ENCODE data around the gene SAFB2. TPM values are rescaled to one million over a fixed set of nuclear protein-coding genes. Genes with fewer than 3 reads are reported as not detected.

The SAFB2 gene
- total and polyA plus RNA-seq, 2 of the 13 experiments (the other 11 are each of a cell fraction or from before 2014, with no cell fraction given) = 11.2 to 31.5 TPM

DNA sequence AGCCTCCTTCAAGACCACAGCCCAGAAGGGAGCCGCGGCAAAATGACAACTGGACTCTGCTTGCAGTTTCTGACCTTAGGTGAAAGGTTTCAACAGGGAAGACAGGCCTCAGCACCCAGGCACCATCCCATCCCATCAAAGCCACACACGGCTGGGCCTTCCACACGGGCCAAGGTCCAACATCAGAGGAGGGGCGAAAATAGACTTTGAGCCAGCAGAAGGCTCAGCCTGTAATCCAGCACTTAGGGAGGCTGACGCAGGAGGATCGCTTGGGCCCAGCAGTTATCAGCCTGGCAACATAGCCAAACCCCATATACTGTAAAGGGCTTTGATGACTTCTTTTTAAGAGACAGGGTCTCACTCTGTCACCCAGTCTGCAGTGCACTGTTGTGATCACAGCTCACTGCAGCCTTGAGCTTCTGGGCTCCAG lies 28.0 kb downstream of the SAFB2 start (continued):
- TF ChIP-seq, protein P1, sequence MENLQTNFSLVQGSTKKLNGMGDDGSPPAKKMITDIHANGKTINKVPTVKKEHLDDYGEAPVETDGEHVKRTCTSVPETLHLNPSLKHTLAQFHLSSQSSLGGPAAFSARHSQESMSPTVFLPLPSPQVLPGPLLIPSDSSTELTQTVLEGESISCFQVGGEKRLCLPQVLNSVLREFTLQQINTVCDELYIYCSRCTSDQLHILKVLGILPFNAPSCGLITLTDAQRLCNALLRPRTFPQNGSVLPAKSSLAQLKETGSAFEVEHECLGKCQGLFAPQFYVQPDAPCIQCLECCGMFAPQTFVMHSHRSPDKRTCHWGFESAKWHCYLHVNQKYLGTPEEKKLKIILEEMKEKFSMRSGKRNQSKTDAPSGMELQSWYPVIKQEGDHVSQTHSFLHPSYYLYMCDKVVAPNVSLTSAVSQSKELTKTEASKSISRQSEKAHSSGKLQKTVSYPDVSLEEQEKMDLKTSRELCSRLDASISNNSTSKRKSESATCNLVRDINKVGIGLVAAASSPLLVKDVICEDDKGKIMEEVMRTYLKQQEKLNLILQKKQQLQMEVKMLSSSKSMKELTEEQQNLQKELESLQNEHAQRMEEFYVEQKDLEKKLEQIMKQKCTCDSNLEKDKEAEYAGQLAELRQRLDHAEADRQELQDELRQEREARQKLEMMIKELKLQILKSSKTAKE (CRISPR knock-in tag; IDR thresholded peaks at IDR 0.05; ENCODE audit: borderline replicate concordance) = no peak
- TF ChIP-seq PLRG1 (conservative IDR thresholded peaks at IDR 0.05) (no peak), ZNF775 (CRISPR knock-in tag; IDR thresholded peaks at IDR 0.05; ENCODE audit: borderline replicate concordance) (no peak), HMG20A (CRISPR knock-in tag; IDR thresholded peaks at IDR 0.05; ENCODE audit: borderline replicate concordance) (peak; percentile 49; the same call in 1 of the 2 replicates), ZSCAN21 (CRISPR knock-in tag; IDR thresholded peaks at IDR 0.05; ENCODE audit: borderline replicate concordance) (0 out of 2 replicates have a peak, but pooled peaks have one; percentile 45), HIVEP1 (CRISPR knock-in tag; IDR thresholded peaks at IDR 0.05) (0 out of 2 replicates have a peak, but pooled peaks have one; percentile 7), FLYWCH1 (CRISPR knock-in tag; IDR thresholded peaks at IDR 0.05) (no peak), RFXANK (CRISPR knock-in tag; IDR thresholded peaks at IDR 0.05) (no peak), FOXK1 (CRISPR knock-in tag; IDR thresholded peaks at IDR 0.05; ENCODE audit: borderline replicate concordance, low read depth) (peak; percentile 54; the same call in 1 of the 2 replicates), MIER3 (CRISPR knock-in tag; IDR thresholded peaks at IDR 0.05; ENCODE audit: borderline replicate concordance) (peak; percentile 78; the same call in 1 of the 2 replicates), YEATS2 (CRISPR knock-in tag; IDR thresholded peaks at IDR 0.05; ENCODE audit: borderline replicate concordance) (peak; percentile 64; the same call in 1 of the 2 replicates), ZKSCAN1 (IDR thresholded peaks at IDR 0.05; ENCODE audit: low read length) (no peak), SALL1 (CRISPR knock-in tag; IDR thresholded peaks at IDR 0.05) (peak; percentile 82)
- TF ChIP-seq, protein P2, sequence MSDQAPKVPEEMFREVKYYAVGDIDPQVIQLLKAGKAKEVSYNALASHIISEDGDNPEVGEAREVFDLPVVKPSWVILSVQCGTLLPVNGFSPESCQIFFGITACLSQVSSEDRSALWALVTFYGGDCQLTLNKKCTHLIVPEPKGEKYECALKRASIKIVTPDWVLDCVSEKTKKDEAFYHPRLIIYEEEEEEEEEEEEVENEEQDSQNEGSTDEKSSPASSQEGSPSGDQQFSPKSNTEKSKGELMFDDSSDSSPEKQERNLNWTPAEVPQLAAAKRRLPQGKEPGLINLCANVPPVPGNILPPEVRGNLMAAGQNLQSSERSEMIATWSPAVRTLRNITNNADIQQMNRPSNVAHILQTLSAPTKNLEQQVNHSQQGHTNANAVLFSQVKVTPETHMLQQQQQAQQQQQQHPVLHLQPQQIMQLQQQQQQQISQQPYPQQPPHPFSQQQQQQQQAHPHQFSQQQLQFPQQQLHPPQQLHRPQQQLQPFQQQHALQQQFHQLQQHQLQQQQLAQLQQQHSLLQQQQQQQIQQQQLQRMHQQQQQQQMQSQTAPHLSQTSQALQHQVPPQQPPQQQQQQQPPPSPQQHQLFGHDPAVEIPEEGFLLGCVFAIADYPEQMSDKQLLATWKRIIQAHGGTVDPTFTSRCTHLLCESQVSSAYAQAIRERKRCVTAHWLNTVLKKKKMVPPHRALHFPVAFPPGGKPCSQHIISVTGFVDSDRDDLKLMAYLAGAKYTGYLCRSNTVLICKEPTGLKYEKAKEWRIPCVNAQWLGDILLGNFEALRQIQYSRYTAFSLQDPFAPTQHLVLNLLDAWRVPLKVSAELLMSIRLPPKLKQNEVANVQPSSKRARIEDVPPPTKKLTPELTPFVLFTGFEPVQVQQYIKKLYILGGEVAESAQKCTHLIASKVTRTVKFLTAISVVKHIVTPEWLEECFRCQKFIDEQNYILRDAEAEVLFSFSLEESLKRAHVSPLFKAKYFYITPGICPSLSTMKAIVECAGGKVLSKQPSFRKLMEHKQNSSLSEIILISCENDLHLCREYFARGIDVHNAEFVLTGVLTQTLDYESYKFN (CRISPR knock-in tag; conservative IDR thresholded peaks at IDR 0.05) = peak; percentile 94
- TF ChIP-seq, protein P3, sequence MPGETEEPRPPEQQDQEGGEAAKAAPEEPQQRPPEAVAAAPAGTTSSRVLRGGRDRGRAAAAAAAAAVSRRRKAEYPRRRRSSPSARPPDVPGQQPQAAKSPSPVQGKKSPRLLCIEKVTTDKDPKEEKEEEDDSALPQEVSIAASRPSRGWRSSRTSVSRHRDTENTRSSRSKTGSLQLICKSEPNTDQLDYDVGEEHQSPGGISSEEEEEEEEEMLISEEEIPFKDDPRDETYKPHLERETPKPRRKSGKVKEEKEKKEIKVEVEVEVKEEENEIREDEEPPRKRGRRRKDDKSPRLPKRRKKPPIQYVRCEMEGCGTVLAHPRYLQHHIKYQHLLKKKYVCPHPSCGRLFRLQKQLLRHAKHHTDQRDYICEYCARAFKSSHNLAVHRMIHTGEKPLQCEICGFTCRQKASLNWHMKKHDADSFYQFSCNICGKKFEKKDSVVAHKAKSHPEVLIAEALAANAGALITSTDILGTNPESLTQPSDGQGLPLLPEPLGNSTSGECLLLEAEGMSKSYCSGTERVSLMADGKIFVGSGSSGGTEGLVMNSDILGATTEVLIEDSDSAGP (CRISPR knock-in tag; IDR thresholded peaks at IDR 0.05; ENCODE audit: borderline replicate concordance) = no peak; the same call in none of the 2 replicates
- TF ChIP-seq, protein P4, sequence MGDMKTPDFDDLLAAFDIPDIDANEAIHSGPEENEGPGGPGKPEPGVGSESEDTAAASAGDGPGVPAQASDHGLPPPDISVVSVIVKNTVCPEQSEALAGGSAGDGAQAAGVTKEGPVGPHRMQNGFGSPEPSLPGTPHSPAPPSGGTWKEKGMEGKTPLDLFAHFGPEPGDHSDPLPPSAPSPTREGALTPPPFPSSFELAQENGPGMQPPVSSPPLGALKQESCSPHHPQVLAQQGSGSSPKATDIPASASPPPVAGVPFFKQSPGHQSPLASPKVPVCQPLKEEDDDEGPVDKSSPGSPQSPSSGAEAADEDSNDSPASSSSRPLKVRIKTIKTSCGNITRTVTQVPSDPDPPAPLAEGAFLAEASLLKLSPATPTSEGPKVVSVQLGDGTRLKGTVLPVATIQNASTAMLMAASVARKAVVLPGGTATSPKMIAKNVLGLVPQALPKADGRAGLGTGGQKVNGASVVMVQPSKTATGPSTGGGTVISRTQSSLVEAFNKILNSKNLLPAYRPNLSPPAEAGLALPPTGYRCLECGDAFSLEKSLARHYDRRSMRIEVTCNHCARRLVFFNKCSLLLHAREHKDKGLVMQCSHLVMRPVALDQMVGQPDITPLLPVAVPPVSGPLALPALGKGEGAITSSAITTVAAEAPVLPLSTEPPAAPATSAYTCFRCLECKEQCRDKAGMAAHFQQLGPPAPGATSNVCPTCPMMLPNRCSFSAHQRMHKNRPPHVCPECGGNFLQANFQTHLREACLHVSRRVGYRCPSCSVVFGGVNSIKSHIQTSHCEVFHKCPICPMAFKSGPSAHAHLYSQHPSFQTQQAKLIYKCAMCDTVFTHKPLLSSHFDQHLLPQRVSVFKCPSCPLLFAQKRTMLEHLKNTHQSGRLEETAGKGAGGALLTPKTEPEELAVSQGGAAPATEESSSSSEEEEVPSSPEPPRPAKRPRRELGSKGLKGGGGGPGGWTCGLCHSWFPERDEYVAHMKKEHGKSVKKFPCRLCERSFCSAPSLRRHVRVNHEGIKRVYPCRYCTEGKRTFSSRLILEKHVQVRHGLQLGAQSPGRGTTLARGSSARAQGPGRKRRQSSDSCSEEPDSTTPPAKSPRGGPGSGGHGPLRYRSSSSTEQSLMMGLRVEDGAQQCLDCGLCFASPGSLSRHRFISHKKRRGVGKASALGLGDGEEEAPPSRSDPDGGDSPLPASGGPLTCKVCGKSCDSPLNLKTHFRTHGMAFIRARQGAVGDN (CRISPR knock-in tag; IDR thresholded peaks at IDR 0.05) = peak; percentile 87
- TF ChIP-seq, protein P5, sequence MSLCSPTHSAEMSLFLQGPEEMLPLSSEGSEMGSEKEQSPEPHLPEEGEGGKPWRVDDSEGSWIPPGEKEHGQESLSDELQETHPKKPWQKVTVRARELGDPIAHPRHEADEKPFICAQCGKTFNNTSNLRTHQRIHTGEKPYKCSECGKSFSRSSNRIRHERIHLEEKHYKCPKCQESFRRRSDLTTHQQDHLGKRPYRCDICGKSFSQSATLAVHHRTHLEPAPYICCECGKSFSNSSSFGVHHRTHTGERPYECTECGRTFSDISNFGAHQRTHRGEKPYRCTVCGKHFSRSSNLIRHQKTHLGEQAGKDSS (CRISPR knock-in tag; IDR thresholded peaks at IDR 0.05; ENCODE audit: borderline replicate concordance, low read depth) = no peak; the same call in 1 of the 2 replicates
